ENCODE measurements around the gene CHKA. TPM values are rescaled to one million over a fixed set of nuclear protein-coding genes. Genes with fewer than 3 reads are reported as not detected.

Gene CHKA
- total and polyA plus RNA-seq, 2 of the 8 experiments (the other 6 are each of a cell fraction or from before 2014, with no cell fraction given): 61.2 to 86.6 TPM

- no peak overlapping the region for H4K8ac ChIP-seq (ENCODE audit: extremely low read depth, insufficient read depth, low read length)
- CTCF ChIA-PET (ENCODE audit: partially characterized antibody): no interaction called here
Observed at GRCh38 chr11:68092411-68092810, 28.8 kb downstream of the CHKA start.

More at GRCh38 chr11:68092411-68092810, 28.8 kb downstream of the CHKA start:
- Histone ChIP-seq H2AFZ (ENCODE audit: low read length) (no peak overlapping the region), H3K4ac (replicated peaks; ENCODE audit: insufficient read length, low read depth, low read length) (no peak overlapping the region), H2BK120ac (replicated peaks; ENCODE audit: low read depth, low read length) (no peak overlapping the region), H3K79me1 (ENCODE audit: low read depth, low read length) (peaks cover 3% of the 10 kb centered on the region; the same call in 1 of the 2 replicates), H2BK20ac (ENCODE audit: low read length) (no peak overlapping the region), H3K14ac (ENCODE audit: insufficient read length) (no peak overlapping the region), H3K27ac (ENCODE audit: low read depth, low read length) (no peak overlapping the region), H3K4me2 (ENCODE audit: insufficient read depth in 1 of 2, low read depth in 2 of 2, low read length in 2 of 2) (no peak overlapping the region), H3K23me2 (ENCODE audit: low read depth, low read length) (no peaks in the 10 kb centered on the region), H3K18ac (ENCODE audit: extremely low read depth, low read length) (no peak overlapping the region), H2BK15ac (ENCODE audit: low read length) (no peak overlapping the region), H2BK5ac (ENCODE audit: low read depth, low read length) (no peak overlapping the region), H3K9ac (replicated peaks in 1 of 4; ENCODE audit: extremely low read depth in 1 of 4, low read depth in 3 of 4, low read length in 3 of 4) (no peak overlapping the region), H4K5ac (ENCODE audit: insufficient read length, low read depth, low read length) (no peak overlapping the region), H3K4me3 (ENCODE audit: extremely low read depth in 1 of 4, insufficient read depth in 2 of 4, low read depth in 3 of 4, low read length in 4 of 4) (no peak overlapping the region), H3K4me1 (replicated peaks in 1 of 4; ENCODE audit: control insufficient read depth in 3 of 4, insufficient read depth in 4 of 4, low read length in 3 of 4) (no peaks in the 10 kb centered on the region), H2BK12ac (ENCODE audit: low read depth, low read length) (no peak overlapping the region), H4K20me1 (replicated peaks in 1 of 2; ENCODE audit: control insufficient read depth in 1 of 2, insufficient read depth in 2 of 2, low read length in 2 of 2) (peaks cover 7 to 11% of the 10 kb centered on the region in 2 experiments), H3K56ac (replicated peaks; ENCODE audit: insufficient read length, low read depth, low read length) (no peak overlapping the region), H3K9me3 (ENCODE audit: insufficient read depth in 2 of 2, low read depth in 1 of 2, low read length in 1 of 2) (no peaks in the 10 kb centered on the region), H3K23ac (ENCODE audit: insufficient read length) (no peak overlapping the region), H3K27me3 (replicated peaks in 1 of 4; ENCODE audit: control insufficient read depth in 3 of 4, extremely low read depth in 1 of 4, insufficient read depth in 3 of 4, low read length in 3 of 4) (no peaks in the 10 kb centered on the region), H4K91ac (replicated peaks; ENCODE audit: insufficient read length, low read length) (no peak overlapping the region), H3K36me3 (ENCODE audit: control insufficient read depth in 2 of 4, insufficient read depth in 4 of 4, low read length in 3 of 4) (peaks cover 0 to 22% (median 4%) of the 10 kb centered on the region in 4 experiments; a peak in 5 of 8 replicates), H2AK5ac (ENCODE audit: low read depth, low read length) (no peak overlapping the region), H3K79me2 (ENCODE audit: control insufficient read depth in 1 of 2, insufficient read depth in 2 of 2, low read length in 2 of 2) (peaks cover 4 to 84% of the 10 kb centered on the region in 2 experiments; a peak in 3 of 4 replicates)
- FAIRE-seq (no peak), DNase-seq (ENCODE audit: low read depth in 1 of 2, low spot score in 2 of 2) (peak in 1 of 2 experiments; percentile 13)
- WGBS, 2 experiments (ENCODE audit: extremely low coverage in 1 of 2, insufficient coverage in 1 of 2, insufficient read length in 1 of 2, insufficient replicate concordance in 2 of 2, low coverage in 1 of 2, low lambda C conversion rate in 2 of 2, missing lambda C conversion rate in 1 of 2): 96% methylated on average over 2 of the region's 2 CpGs; no CpG with 5 or more reads in 1 of the 2 experiments
- TF ChIP-seq ATF3 (IDR thresholded peaks at IDR 0.05; ENCODE audit: insufficient read depth, low read depth, low read length) (no peak), NRF1 (IDR thresholded peaks at IDR 0.05; ENCODE audit: low read depth, low read length) (no peak), SP2 (IDR thresholded peaks at IDR 0.05; ENCODE audit: low read length) (no peak), HDAC2 (IDR thresholded peaks at IDR 0.05; ENCODE audit: borderline replicate concordance in 1 of 2, low read depth in 2 of 2, low read length in 2 of 2) (no peak), BACH1 (IDR thresholded peaks at IDR 0.05; ENCODE audit: low read length) (no peak), CEBPB (IDR thresholded peaks at IDR 0.05; ENCODE audit: low read depth, low read length) (no peak), TAF7 (optimal IDR thresholded peaks at IDR 0.05; ENCODE audit: borderline replicate concordance, low read depth, low read length) (no peak), RAD21 (IDR thresholded peaks at IDR 0.05 in 1 of 2, conservative IDR thresholded peaks at IDR 0.05 in 1 of 2; ENCODE audit: low read depth in 2 of 2, low read length in 2 of 2) (no peak), RFX5 (IDR thresholded peaks at IDR 0.05; ENCODE audit: borderline replicate concordance, low read depth, low read length) (no peak), KDM4A (IDR thresholded peaks at IDR 0.05; ENCODE audit: low read depth, low read length, severe bottlenecking) (no peak), YY1 (IDR thresholded peaks at IDR 0.05; ENCODE audit: low read depth, low read length) (no peak), NANOG (IDR thresholded peaks at IDR 0.05; ENCODE audit: insufficient read depth, low read depth, low read length, poor library complexity, severe bottlenecking) (no peak)
- POLR2A ChIA-PET (ENCODE audit: partially characterized antibody): interaction anchor here (1.0 to 2.2 kb wide), 5 partner anchors 10 to 31 kb away, joined by 3 to 10 read pairs (median 7); no protein-coding TSS in a partner anchor

Measured in H1 (cell line).